Measurements from ENCODE around the gene ADPRH.
"Not testable (repeated sequence)": the region's sequence is repeated elsewhere in the genome, so short reads cannot be mapped to it uniquely, and the experiment has no call there.

ADPRH gene

DNA sequence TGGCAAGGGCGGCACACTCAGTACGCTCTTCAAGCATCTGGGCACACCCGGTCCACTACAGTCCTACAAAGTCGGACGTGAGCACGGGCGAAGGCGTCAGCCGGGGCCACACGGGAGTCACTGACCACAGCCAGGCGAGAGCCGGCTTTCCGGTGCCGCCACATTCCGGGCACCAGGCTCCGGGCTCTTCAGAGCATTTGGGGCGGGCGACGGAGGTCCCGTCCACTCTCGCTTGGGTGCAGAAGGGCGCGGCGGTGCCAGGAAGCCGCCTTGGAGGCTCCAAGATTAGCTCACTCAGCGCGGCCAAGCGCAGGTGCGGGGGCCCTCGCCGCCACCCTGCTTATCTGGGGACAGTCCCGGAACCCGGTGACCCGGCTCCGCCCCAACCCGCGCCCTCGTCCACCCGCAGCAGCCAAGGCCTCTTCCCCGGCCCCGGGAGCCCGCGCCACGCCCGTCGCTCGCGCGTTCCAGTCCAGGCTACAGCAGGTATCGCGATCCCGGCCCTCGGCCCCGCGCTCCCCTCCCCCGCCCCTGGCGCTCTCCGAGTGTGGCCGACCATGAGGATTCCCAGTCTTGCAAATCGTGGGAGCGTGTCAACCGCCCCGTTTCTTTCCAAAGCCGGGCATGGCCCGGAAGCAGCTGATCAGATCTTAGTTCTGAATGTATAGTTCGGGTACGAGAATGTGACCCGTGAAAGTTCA, at the start of gene ADPRH:
ADPRH (plus strand) TSS at position 127 of the 701 bp plus-strand sequence. CDS start 2,678 bp downstream, outside the sequence.
- DNase-seq (ENCODE audit: low read depth in 4 of 4, low spot score in 1 of 4), result peak in 3 of 4 experiments; percentile 19 to 51 (median 33)

DNA sequence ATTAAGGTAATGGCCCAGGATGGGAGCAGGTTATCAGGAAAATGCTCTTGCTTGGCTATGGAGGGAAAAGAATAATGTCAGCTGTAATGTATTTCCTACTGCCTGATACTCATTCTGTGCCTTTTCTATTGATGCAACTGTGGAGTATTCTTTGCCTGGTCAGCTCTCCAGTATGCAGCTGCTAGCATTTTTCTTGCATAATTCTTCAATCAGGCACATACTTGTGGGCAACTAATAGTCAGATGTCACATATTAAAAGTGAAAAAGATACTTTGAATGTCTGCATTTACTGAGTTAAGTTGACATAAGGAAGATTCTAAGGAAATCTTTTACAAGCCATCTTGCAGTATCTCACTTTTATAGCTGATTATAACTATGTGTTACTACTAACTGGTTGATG, 49.4 kb upstream of the ADPRH start:
- DNase-seq (ENCODE audit: low read depth in 4 of 4, low spot score in 1 of 4), result no peak

GRCh38 chr3:119530456-119530855, 48.8 kb upstream of the ADPRH start:
- DNase-seq (ENCODE audit: low read depth in 4 of 4, low spot score in 1 of 4), result no peak

GRCh38 chr3:119531151-119531550, 48.1 kb upstream of the ADPRH start:
- no peak for DNase-seq (ENCODE audit: low read depth in 4 of 4, low spot score in 1 of 4)

- DNase-seq (ENCODE audit: low read depth in 4 of 4, low spot score in 1 of 4), result no peak
Measured at GRCh38 chr3:119534296-119534695, 45.0 kb upstream of the ADPRH start.

DNA sequence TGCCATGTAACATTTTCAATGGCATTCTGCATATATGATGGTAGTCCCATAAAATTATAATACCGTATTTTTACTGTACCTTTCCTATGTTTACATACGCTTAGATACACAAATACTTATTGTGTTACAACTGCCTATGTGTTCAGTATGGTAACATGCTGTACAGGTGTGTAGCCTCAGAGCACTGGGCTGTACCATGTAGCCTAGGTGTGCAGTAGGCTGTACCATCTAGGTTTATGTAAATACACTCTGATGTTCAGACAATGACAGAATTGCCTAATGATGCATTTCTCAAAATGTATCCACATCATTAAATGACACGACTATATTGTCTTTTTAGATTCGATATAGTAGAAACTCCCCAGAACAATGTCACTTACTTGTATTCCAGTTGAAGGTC, 42.5 kb upstream of the ADPRH start:
- no peak for DNase-seq (ENCODE audit: low read depth in 4 of 4, low spot score in 1 of 4)

- no peak for DNase-seq (ENCODE audit: low read depth in 4 of 4, low spot score in 1 of 4)
Measured at GRCh38 chr3:119538772-119539171, 40.5 kb upstream of the ADPRH start.

- DNase-seq (ENCODE audit: low read depth in 4 of 4, low spot score in 1 of 4), result no peak
Measured at GRCh38 chr3:119541547-119541946, 37.7 kb upstream of the ADPRH start.

GRCh38 chr3:119542168-119542767, 37.0 kb upstream of the ADPRH start:
- no peak for DNase-seq (ENCODE audit: low read depth in 4 of 4, low spot score in 1 of 4)

DNA sequence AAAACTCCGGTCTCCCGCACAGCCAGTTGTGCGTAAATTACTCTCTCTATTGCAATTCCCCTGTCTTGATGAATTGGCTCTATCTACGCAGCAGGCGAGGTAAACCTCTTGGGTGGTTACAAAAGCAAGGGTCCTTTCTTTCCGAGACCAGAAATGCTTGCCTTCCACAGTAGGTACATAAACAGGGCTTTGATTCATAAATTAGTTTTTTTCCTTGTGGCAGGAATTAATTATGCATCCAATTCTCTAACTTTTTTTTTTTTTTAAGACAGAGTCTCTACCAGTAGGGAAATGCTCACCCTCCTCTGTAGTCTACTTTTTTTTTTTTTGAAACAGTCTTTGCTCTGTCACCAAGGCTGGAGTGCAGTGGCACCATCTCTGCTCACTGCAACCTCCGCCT, 36.1 kb upstream of the ADPRH start:
- no peak for DNase-seq (ENCODE audit: low read depth in 4 of 4, low spot score in 1 of 4)

GRCh38 chr3:119547227-119547626, 32.1 kb upstream of the ADPRH start:
- no peak for DNase-seq (ENCODE audit: low read depth in 4 of 4, low spot score in 1 of 4)

- DNase-seq (ENCODE audit: low read depth in 4 of 4, low spot score in 1 of 4), result no peak
Measured at GRCh38 chr3:119548341-119548740, 31.0 kb upstream of the ADPRH start.

DNA sequence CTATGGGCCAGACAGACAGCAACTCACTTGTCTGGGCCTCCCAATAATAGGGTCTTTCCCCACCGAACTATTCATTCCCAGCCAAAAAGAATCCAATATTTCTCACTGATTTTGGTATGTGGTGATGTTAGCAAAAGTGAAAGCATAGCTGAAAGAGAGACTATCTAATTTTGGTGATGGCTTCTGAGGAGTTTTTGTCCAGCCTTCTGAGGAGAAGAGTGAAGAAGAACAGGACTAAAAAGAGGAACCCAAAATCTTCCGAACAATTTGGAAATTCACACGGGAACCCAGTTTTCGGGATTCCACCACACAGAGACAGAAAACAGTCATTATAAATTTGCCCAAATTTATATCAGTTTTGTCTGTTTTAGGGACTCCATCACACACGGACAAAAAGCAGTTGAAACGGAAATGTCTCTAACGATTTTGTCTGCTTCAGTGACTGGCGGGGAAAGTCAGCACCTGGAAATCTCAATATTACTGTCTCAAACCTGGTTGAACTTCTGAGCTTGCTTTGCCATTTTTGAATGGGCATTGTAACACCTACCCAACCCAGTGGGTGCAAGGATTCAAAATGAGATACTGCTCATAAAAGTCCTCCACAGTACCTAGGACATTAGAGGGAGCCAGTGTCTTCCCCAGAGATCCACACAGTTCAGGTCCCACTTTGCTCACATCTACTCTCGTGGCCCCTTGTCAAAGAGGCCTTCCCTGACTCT, 28.9 kb upstream of the ADPRH start:
- no peak for DNase-seq (ENCODE audit: low read depth in 4 of 4, low spot score in 1 of 4)

- DNase-seq (ENCODE audit: low read depth in 4 of 4, low spot score in 1 of 4), result no peak
Measured at GRCh38 chr3:119551598-119551997, 27.7 kb upstream of the ADPRH start.

GRCh38 chr3:119552928-119553327, 26.4 kb upstream of the ADPRH start:
- DNase-seq (ENCODE audit: low read depth in 4 of 4, low spot score in 1 of 4), result not testable (repeated sequence)

GRCh38 chr3:119553823-119554415, 25.4 kb upstream of the ADPRH start:
- no peak for DNase-seq (ENCODE audit: low read depth in 4 of 4, low spot score in 1 of 4)

DNA sequence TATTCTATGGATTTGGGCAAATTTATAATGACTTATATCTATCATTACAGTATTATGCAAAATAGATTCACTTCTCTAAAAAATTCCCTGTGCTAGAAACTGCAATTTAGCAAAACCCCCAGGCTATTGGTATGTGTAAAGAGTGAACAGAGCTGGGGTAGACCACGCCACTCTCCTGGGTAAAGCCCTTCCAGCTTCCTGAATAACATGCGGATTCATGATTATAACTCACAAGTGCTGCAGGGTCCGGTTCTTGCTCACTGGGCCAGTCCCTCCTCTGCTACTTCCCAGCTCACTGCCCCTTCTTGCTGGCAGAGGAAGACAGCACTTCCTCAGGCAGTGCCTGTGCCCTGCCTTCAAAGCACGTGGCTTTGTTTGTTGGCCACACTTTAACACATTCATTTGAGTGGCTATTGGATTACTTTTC, 24.0 kb upstream of the ADPRH start:
- no peak for DNase-seq (ENCODE audit: low read depth in 4 of 4, low spot score in 1 of 4)

GRCh38 chr3:119555929-119556328, 23.4 kb upstream of the ADPRH start:
- DNase-seq (ENCODE audit: low read depth in 4 of 4, low spot score in 1 of 4), result no peak

DNA sequence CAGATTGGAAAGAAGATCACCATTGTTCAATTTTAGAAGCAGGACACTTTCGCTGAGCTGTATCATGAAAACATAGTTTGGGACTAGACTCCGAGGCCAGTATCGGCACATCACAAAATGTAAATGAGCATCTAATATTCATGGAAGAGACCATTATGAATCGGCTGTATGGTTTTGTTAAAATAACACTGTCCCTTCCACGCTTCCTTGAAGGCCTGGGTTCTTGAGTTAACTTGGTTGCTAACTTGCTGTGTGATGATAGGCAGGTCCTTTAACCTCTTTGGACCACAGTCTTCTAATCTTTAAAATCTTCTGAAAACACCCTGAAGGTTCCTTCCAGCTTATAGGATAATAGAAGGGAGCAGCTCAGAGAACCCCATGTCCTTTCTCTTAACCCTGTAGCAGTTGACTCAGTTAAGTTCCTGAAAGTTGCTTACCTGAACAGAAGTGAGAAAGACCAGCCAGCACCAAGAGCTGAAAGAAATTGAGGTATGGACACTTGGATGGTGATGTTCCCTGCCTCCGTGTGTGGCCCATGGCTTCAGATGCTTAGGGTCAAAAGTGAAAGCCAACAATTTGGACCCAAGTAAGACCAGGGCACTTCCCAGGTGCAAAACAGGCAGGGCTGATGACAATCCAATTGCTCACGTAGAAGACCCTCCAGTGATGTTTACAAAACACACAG, 22.0 kb upstream of the ADPRH start:
- no peak for DNase-seq (ENCODE audit: low read depth in 4 of 4, low spot score in 1 of 4)

- DNase-seq (ENCODE audit: low read depth in 4 of 4, low spot score in 1 of 4), result no peak
Measured at GRCh38 chr3:119557877-119558269, 21.4 kb upstream of the ADPRH start.

DNA sequence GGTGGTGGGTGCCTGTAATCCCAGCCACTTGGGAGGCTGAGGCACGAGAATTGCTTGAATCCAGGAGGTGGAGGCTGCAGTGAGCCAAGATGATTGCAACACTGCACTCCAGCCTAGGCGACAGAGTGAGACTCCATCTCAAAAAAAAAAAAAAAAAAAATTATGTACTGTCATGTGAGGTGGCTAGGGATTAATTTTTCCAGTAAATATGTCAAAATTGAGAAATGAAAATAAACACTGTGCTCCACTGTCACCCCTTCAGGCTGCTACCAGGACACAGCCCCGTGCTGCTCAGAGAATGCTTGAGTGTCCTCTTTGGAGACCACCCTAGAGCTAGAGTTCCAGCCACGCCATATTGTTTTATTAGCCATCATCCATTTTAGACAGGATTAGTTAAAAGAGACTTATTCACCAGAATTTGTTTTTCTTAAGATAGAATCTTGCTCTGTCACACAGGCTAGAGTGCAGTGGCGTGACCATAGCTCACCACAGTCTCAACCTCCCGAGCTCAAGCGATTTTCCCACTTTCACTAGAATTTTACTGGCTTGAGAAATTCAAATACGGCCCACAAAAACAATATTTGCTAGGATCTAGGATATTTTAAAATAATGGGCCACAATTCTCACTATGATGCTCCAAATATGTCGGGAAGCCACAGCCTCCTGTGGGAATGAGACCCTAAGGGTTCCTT, 20.5 kb upstream of the ADPRH start:
- no peak for DNase-seq (ENCODE audit: low read depth in 4 of 4, low spot score in 1 of 4)

Measured in stimulated activated CD4-positive, alpha-beta T cell treated with anti-CD3 and anti-CD28 coated beads, Interleukin-1b, Interleukin-23, amount 100 ng/mL, for 24 hours (primary cell).